Suprapubic skin (tissue), 4 donors: ENCODE results near the gene CSRNP3. TPM values are rescaled to one million over a fixed set of nuclear protein-coding genes. Genes with fewer than 3 reads are reported as not detected.

Source experiments
- DNase-seq, 2 donors: peaks; one replicate each; pipeline ENCODE4 v3.0.0-alpha.2; 2019; ENCODE audit warnings: low spot score in 2 of 2
- H3K27ac ChIP-seq: fragments of 200-600 bp; sonication (generic); one replicate; pipeline ENCODE4 v1.5.1; 2019
- H3K27me3 ChIP-seq: fragments of 200-600 bp; sonication (generic); one replicate; pipeline ENCODE4 v1.5.1; 2019
- H3K36me3 ChIP-seq: fragments of 200-600 bp; sonication (generic); one replicate; pipeline ENCODE4 v1.5.1; 2019
- H3K4me1 ChIP-seq: fragments of 200-600 bp; sonication (generic); one replicate; pipeline ENCODE4 v1.5.1; 2019
- H3K4me3 ChIP-seq: fragments of 200-600 bp; sonication (generic); one replicate; pipeline ENCODE4 v1.5.1; 2019; ENCODE audit warnings: mild to moderate bottlenecking
- H3K9me3 ChIP-seq: fragments of 200-600 bp; sonication (generic); one replicate; pipeline ENCODE4 v1.5.1; 2019
- EP300 ChIP-seq: sonication (generic); formaldehyde crosslinking; IDR thresholded peaks from one replicate; pipeline ENCODE4 v1.6.1; 2017; ENCODE audit warnings: antibody characterized with exemption
- POLR2A ChIP-seq, 2 donors: fragments of 450-650 bp; IDR thresholded peaks; one replicate each; pipeline ENCODE4 v1.6.1; 2017; ENCODE audit warnings: antibody characterized with exemption in 2 of 2, mild to moderate bottlenecking in 2 of 2, moderate library complexity in 2 of 2
- POLR2AphosphoS5 ChIP-seq, 3 donors: sonication (generic); formaldehyde crosslinking; IDR thresholded peaks; one replicate each; pipeline ENCODE4 v1.6.1; 2017; ENCODE audit warnings: antibody characterized with exemption in 3 of 3
- WGBS: methylation state at CpG from one replicate; pipeline ENCODE4 v1.1.5; 2018; 5-methylcytosine and 5-hydroxymethylcytosine counted together
- total RNA-seq, 4 donors: library from RNA; depleted of rRNA; stranded (reverse); fragments of >200 nt; gene quantifications; one replicate each; pipeline ENCODE4 v1.1.0, GENCODE V29; 2016
- TF ChIP-seq, protein P1 (sequence below), 2 donors: fragments of 200-600 bp in 1 of 2; fragments of 450-650 bp in 1 of 2; sonication (generic) in 1 of 2; IDR thresholded peaks; one replicate each; pipeline ENCODE4 v1.5.1; 2016 to 2019; ENCODE audit warnings: antibody characterized with exemption in 2 of 2, mild to moderate bottlenecking in 1 of 2, moderate library complexity in 1 of 2

Gene CSRNP3
- total RNA-seq, 4 donors from 2014 or later = 1.3 to 7.2 (median 4.3) TPM

GRCh38 chr2:165623161-165623560 is 153.7 kb downstream of the CSRNP3 start:
- no peaks in the 10 kb centered on the region for H3K27me3 ChIP-seq
- TF ChIP-seq POLR2AphosphoS5 (IDR thresholded peaks at IDR 0.05) (no peak), EP300 (no peak), POLR2A (IDR thresholded peaks at IDR 0.05) (no peak)
- TF ChIP-seq, protein P1, sequence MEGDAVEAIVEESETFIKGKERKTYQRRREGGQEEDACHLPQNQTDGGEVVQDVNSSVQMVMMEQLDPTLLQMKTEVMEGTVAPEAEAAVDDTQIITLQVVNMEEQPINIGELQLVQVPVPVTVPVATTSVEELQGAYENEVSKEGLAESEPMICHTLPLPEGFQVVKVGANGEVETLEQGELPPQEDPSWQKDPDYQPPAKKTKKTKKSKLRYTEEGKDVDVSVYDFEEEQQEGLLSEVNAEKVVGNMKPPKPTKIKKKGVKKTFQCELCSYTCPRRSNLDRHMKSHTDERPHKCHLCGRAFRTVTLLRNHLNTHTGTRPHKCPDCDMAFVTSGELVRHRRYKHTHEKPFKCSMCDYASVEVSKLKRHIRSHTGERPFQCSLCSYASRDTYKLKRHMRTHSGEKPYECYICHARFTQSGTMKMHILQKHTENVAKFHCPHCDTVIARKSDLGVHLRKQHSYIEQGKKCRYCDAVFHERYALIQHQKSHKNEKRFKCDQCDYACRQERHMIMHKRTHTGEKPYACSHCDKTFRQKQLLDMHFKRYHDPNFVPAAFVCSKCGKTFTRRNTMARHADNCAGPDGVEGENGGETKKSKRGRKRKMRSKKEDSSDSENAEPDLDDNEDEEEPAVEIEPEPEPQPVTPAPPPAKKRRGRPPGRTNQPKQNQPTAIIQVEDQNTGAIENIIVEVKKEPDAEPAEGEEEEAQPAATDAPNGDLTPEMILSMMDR (IDR thresholded peaks at IDR 0.05) = no peak
- H3K4me3 ChIP-seq = no peak overlapping the region
- no peaks in the 10 kb centered on the region for H3K4me1 ChIP-seq
- no peak for DNase-seq
- WGBS = 91% methylated on average over 10 of the region's 10 CpGs
- no peaks in the 10 kb centered on the region for H3K36me3 ChIP-seq
- no peaks in the 10 kb centered on the region for H3K9me3 ChIP-seq
- H3K27ac ChIP-seq = no peak overlapping the region

DNA sequence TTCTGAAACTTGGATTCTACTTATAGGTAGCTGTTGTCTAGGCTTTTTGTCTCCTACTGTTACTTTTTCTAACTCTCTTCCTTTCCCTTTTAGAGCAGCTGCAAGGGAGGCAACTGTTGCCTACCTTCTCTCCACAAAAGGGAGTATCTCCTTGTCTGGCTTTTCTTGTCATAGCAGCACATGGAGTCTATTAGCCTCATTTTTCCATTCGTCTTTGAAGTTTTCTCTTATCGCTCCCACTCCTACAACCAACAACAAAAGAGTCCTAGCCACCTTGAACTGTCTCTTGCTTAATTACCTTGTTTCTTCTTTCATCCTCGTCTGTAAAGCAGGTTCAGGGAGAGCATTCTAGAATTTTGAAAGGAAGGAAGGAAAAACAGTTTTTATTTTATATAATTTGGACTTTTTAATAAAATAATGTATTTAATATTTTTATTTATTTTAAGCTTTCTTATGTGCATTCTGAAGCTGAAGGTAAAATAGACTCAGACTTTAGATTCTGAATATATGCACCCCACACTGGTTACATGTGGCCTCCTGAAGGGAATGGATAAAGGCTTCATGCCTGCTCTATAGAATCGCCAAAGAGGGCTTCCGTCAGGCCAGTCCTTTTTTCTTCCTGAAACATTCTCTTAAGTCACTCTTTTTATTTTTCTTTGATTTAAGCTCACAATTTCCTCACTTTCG is 154.4 kb downstream of the CSRNP3 start:
- DNase-seq = no peak
- 93% methylated on average over 6 of the region's 6 CpGs for WGBS
- Histone ChIP-seq H3K36me3 (no peaks in the 10 kb centered on the region), H3K4me1 (no peaks in the 10 kb centered on the region), H3K27ac (no peak overlapping the region), H3K9me3 (no peaks in the 10 kb centered on the region), H3K27me3 (no peaks in the 10 kb centered on the region), H3K4me3 (no peak overlapping the region)
- no peak for TF ChIP-seq POLR2A (IDR thresholded peaks at IDR 0.05)
- no peak for TF ChIP-seq POLR2AphosphoS5 (IDR thresholded peaks at IDR 0.05)
- TF ChIP-seq, protein P1 (IDR thresholded peaks at IDR 0.05) = no peak
- no peak for TF ChIP-seq EP300

- Histone ChIP-seq H3K36me3 (no peaks in the 10 kb centered on the region), H3K4me1 (no peaks in the 10 kb centered on the region), H3K27ac (no peak overlapping the region), H3K4me3 (no peak overlapping the region), H3K9me3 (no peaks in the 10 kb centered on the region), H3K27me3 (no peaks in the 10 kb centered on the region)
- no peak for DNase-seq
- TF ChIP-seq EP300 = no peak
- TF ChIP-seq, protein P1 (IDR thresholded peaks at IDR 0.05) = no peak
- TF ChIP-seq POLR2A (IDR thresholded peaks at IDR 0.05) = no peak
- no peak for TF ChIP-seq POLR2AphosphoS5 (IDR thresholded peaks at IDR 0.05)
- 78% methylated on average over 1 of the region's 1 CpG for WGBS
Measured at GRCh38 chr2:165624470-165624800, 154.9 kb downstream of the CSRNP3 start.

GRCh38 chr2:165627470-165627869 is 158.0 kb downstream of the CSRNP3 start:
- Histone ChIP-seq H3K36me3 (no peaks in the 10 kb centered on the region), H3K27ac (no peak overlapping the region), H3K9me3 (no peaks in the 10 kb centered on the region), H3K4me3 (no peak overlapping the region), H3K27me3 (no peaks in the 10 kb centered on the region), H3K4me1 (no peaks in the 10 kb centered on the region)
- WGBS = 93% methylated on average over 3 of the region's 3 CpGs
- TF ChIP-seq POLR2AphosphoS5 (IDR thresholded peaks at IDR 0.05) (no peak), EP300 (no peak), POLR2A (IDR thresholded peaks at IDR 0.05) (no peak)
- TF ChIP-seq, protein P1 (IDR thresholded peaks at IDR 0.05) = no peak
- no peak for DNase-seq

DNA sequence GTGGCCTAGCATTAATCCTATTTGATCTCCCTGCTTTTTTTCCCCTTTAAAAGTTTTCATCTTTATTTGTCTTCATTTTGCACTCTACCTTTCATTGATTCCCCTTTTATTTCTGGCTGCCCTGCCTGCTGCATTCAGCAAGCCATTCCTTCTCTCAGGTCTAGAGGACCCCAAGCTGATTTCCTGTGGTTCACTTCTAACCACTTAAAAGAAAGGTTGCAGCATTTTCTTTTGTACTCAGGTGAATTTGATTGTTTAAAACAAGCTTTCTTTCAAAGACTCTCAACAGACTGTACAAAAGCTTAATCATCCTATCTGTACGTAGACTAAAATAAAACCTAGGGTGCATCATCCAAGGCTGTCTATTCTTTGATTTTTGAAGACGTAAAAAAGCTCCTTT is 160.3 kb downstream of the CSRNP3 start:
- peaks cover under 1% of the 10 kb centered on the region for H3K4me1 ChIP-seq
- no peak for DNase-seq
- WGBS = 92% methylated on average over 2 of the region's 2 CpGs
- H3K36me3 ChIP-seq = no peaks in the 10 kb centered on the region
- H3K27me3 ChIP-seq = no peaks in the 10 kb centered on the region
- H3K4me3 ChIP-seq = no peak overlapping the region
- H3K27ac ChIP-seq = no peak overlapping the region
- no peaks in the 10 kb centered on the region for H3K9me3 ChIP-seq
- TF ChIP-seq EP300 (no peak), POLR2AphosphoS5 (IDR thresholded peaks at IDR 0.05) (no peak), POLR2A (IDR thresholded peaks at IDR 0.05) (no peak)
- TF ChIP-seq, protein P1 (IDR thresholded peaks at IDR 0.05) = no peak
